SK-N-MC (cell line): ENCODE results near the gene PCSK4.
"Not testable (repeated sequence)": the region's sequence is repeated elsewhere in the genome, so short reads cannot be mapped to it uniquely, and the experiment has no call there.

Experiments used
- EZH2 ChIP-seq: fragments of 200-600 bp; sonication (generic); IDR thresholded peaks from one replicate; pipeline ENCODE4 v1.6.1; 2017; ENCODE audit warnings: antibody characterized with exemption
- FOXP2 ChIP-seq: optimal IDR thresholded peaks from 2 replicates; pipeline ENCODE3; 2011; ENCODE audit warnings: mild to moderate bottlenecking, moderate library complexity; ENCODE audit not compliant: insufficient read depth; ENCODE audit errors: extremely low read length, control extremely low read depth
- POLR2AphosphoS5 ChIP-seq: IDR thresholded peaks from 2 replicates; pipeline ENCODE4 v1.6.1; 2012; ENCODE audit warnings: mild to moderate bottlenecking, low read depth, low read length, borderline replicate concordance

DNA sequence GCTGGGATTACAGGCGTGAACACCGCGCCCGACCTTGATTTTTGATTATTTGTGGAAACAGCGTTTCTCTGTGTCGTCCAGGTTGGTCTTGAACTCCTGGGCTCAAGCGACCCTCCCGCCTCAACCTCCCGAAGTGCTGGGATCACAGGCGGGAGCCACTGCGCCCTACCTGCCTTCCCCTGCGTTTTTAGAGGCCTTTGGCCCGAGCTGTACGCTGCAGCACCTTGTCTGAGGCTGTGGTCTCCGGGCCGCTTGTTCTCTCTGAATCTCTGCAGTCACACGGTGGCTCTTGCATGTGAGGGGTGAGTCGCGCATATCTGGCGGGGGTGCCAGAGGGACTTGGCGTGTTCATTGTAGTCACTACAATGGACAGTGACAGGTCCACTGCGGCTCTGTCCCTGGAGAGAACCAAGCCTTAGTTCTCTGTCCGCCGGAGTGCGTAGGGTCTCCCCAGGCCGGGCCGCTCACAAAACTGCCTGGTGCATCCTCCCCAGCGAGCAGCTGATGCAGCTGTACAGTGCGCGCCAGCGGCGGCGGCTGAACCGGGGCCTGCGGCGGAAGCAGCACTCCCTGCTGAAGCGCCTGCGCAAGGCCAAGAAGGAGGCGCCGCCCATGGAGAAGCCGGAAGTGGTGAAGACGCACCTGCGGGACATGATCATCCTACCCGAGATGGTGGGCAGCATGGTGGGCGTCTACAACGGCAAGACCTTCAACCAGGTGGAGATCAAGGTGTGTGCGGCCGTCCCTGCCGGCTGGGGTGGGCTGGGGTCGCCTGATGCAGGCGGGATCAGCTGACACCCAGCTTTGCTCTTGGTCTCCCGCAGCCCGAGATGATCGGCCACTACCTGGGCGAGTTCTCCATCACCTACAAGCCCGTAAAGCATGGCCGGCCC lies 50.4 kb downstream of the PCSK4 start:
- TF ChIP-seq POLR2AphosphoS5, EZH2, FOXP2: not testable (repeated sequence)
